ENCODE measurements around the gene FBLN7. TPM values are rescaled to one million over a fixed set of nuclear protein-coding genes. Genes with fewer than 3 reads are reported as not detected.

Gene FBLN7
- polyA plus RNA-seq, 3 donors = 0.04 TPM; not detected in 2

DNA sequence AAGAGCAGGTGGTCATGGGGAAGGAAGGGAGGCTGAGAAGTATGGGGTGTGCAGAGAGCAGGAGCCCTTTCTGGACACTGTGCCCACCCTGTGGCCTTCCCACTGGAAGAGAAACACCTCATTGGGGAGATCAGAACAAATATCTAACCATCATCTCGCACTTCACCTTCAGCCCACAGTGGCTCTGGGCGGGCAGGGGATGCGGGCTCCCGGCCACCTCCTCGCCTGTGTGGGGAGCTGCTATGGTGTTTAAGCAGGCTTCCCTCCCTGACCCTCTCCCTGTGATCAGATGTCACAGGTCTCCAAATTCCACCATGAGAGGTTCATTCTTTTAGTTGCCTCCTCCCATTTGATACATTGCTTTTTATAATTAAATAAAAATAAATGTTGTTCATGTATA lies 5.0 kb downstream of the FBLN7 start:
- Mint-ChIP-seq H3K27ac (peak overlapping the region in 1 of 7 donors; percentile 28), H3K4me3 (no peak overlapping the region)
- WGBS (ENCODE audit: insufficient coverage) = no CpG with 5 or more reads among the region's 5 CpGs

DNA sequence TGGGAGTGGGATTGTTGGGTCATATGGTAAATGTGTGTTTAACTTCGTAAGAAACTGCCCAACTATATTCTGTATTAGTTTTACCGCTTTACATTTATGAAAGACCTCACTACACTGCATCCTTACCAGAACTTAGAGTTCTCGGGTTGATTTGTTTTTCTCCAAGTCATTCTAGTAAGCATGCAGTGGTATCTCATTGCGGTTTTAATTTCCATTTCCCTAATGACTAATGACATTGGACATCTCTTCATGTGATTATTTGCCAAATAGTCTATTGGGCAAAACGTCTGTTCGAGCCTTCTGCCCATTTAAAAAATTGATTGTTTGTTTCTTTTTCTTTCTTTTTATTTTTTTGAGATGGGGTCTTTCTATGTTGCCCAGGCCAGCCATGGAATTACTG lies 6.8 kb downstream of the FBLN7 start:
- whole genome bisulfite sequencing (ENCODE audit: insufficient coverage) = no CpG with 5 or more reads among the region's 6 CpGs
- Mint-ChIP-seq H3K9me3 (peaks cover 0 to 5% (median 3%) of the 10 kb centered on the region in 7 donors), H3K27ac (no peak overlapping the region), H3K27me3 (ENCODE audit: low read depth in 3 of 3) (peaks cover 31 to 38% (median 37%) of the 10 kb centered on the region in 3 donors), H3K4me1 (peaks cover 5% of the 10 kb centered on the region), H3K4me3 (no peak overlapping the region), H3K36me3 (peaks cover 0 to 6% of the 10 kb centered on the region in 2 donors)
- H3K9ac ChIP-seq (ENCODE audit: insufficient read depth, low read length, poor library complexity, severe bottlenecking) = no peak overlapping the region
- no peak for DNase-seq
- H2AFZ ChIP-seq (ENCODE audit: insufficient read depth, low read depth, low read length, poor library complexity, severe bottlenecking) = no peak overlapping the region
- no peaks in the 10 kb centered on the region for H3K79me2 ChIP-seq (ENCODE audit: insufficient read depth, low read length)
- peaks cover 12 to 20% of the 10 kb centered on the region in 2 donors for H3K27me3 ChIP-seq (ENCODE audit: control insufficient read depth in 2 of 2, insufficient read depth in 2 of 2, low read length in 2 of 2)
- H3K9me3 ChIP-seq (replicated peaks in 1 of 2; ENCODE audit: control insufficient read depth in 1 of 2, insufficient read depth in 1 of 2, low read length in 2 of 2) = peaks cover 0 to 4% of the 10 kb centered on the region in 2 donors
- H3K27ac ChIP-seq (ENCODE audit: low read depth in 1 of 2, low read length in 2 of 2) = no peak overlapping the region
- H3K4me2 ChIP-seq (replicated peaks; ENCODE audit: extremely low read depth, low read length, poor library complexity, severe bottlenecking) = no peak overlapping the region
- H3K36me3 ChIP-seq (replicated peaks in 1 of 2; ENCODE audit: control insufficient read depth in 1 of 2, insufficient read depth in 2 of 2, low read length in 2 of 2) = no peaks in the 10 kb centered on the region
- no peaks in the 10 kb centered on the region for H3K4me1 ChIP-seq (ENCODE audit: control insufficient read depth in 1 of 2, insufficient read depth in 2 of 2, low read length in 2 of 2)
- no peak overlapping the region for H3K4me3 ChIP-seq (replicated peaks in 1 of 3; ENCODE audit: low read depth in 2 of 3, low read length in 3 of 3)
- TF ChIP-seq, protein P1, sequence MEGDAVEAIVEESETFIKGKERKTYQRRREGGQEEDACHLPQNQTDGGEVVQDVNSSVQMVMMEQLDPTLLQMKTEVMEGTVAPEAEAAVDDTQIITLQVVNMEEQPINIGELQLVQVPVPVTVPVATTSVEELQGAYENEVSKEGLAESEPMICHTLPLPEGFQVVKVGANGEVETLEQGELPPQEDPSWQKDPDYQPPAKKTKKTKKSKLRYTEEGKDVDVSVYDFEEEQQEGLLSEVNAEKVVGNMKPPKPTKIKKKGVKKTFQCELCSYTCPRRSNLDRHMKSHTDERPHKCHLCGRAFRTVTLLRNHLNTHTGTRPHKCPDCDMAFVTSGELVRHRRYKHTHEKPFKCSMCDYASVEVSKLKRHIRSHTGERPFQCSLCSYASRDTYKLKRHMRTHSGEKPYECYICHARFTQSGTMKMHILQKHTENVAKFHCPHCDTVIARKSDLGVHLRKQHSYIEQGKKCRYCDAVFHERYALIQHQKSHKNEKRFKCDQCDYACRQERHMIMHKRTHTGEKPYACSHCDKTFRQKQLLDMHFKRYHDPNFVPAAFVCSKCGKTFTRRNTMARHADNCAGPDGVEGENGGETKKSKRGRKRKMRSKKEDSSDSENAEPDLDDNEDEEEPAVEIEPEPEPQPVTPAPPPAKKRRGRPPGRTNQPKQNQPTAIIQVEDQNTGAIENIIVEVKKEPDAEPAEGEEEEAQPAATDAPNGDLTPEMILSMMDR (IDR thresholded peaks at IDR 0.05) = no peak
- H4K20me1 ChIP-seq (ENCODE audit: insufficient read depth, low read length) = no peaks in the 10 kb centered on the region
- intact Hi-C loops (cut with micrococcal nuclease) = no loop called here

More for the DNA sequence above, 5.0 kb downstream of the FBLN7 start:
- Histone ChIP-seq H3K9ac (ENCODE audit: insufficient read depth, low read length, poor library complexity, severe bottlenecking) (no peak overlapping the region), H3K9me3 (replicated peaks in 1 of 2; ENCODE audit: control insufficient read depth in 1 of 2, insufficient read depth in 1 of 2, low read length in 2 of 2) (peaks cover 0 to 4% of the 10 kb centered on the region in 2 donors), H3K4me1 (ENCODE audit: control insufficient read depth in 1 of 2, insufficient read depth in 2 of 2, low read length in 2 of 2) (peaks cover 0 to 1% of the 10 kb centered on the region in 2 donors), H3K4me2 (replicated peaks; ENCODE audit: extremely low read depth, low read length, poor library complexity, severe bottlenecking) (no peak overlapping the region), H4K20me1 (ENCODE audit: insufficient read depth, low read length) (no peaks in the 10 kb centered on the region), H2AFZ (ENCODE audit: insufficient read depth, low read depth, low read length, poor library complexity, severe bottlenecking) (no peak overlapping the region), H3K27me3 (ENCODE audit: control insufficient read depth in 2 of 2, insufficient read depth in 2 of 2, low read length in 2 of 2) (peaks cover 12 to 24% of the 10 kb centered on the region in 2 donors), H3K27ac (ENCODE audit: low read depth in 1 of 2, low read length in 2 of 2) (no peak overlapping the region), H3K79me2 (ENCODE audit: insufficient read depth, low read length) (no peaks in the 10 kb centered on the region), H3K4me3 (replicated peaks in 1 of 3; ENCODE audit: low read depth in 2 of 3, low read length in 3 of 3) (no peak overlapping the region), H3K36me3 (replicated peaks in 1 of 2; ENCODE audit: control insufficient read depth in 1 of 2, insufficient read depth in 2 of 2, low read length in 2 of 2) (no peaks in the 10 kb centered on the region)
- peaks cover 0 to 8% (median 3%) of the 10 kb centered on the region in 7 donors for H3K9me3 Mint-ChIP-seq
- TF ChIP-seq, protein P1 (IDR thresholded peaks at IDR 0.05) = no peak
- H3K4me1 Mint-ChIP-seq = peaks cover 9% of the 10 kb centered on the region
- H3K36me3 Mint-ChIP-seq = peaks cover 0 to 6% of the 10 kb centered on the region in 2 donors
- no peak for DNase-seq
- intact Hi-C loops (cut with micrococcal nuclease) = no loop called here
- peaks cover 44 to 48% (median 44%) of the 10 kb centered on the region in 3 donors for H3K27me3 Mint-ChIP-seq (ENCODE audit: low read depth in 3 of 3)

All from CD14-positive monocyte (primary cell).